GM23338 (cell line): ENCODE measurements around the gene ZNF385C. TPM values are rescaled to one million over a fixed set of nuclear protein-coding genes. Genes with fewer than 3 reads are reported as not detected.

ENCODE experiments used
- ATAC-seq: fragments of 200-7000 bp; cut with Tn5 transposase; 3 replicates; pipeline ENCODE4 v1.9.1; 2020
- DNase-seq: peaks from one replicate; pipeline ENCODE4 v3.0.0-alpha.2; 2015; ENCODE audit warnings: low spot score
- H2AFZ ChIP-seq: fragments of 200-600 bp; sonication (generic); 2 replicates; pipeline ENCODE4 v1.8.0; 2016; ENCODE audit warnings: antibody characterized with exemption, mild to moderate bottlenecking, moderate library complexity
- H3F3A ChIP-seq: fragments of 200-600 bp; sonication (generic); replicated peaks from 2 replicates; pipeline ENCODE4 v1.8.0; 2017; ENCODE audit warnings: antibody characterized with exemption, mixed run types, low read depth
- H3K27ac ChIP-seq: fragments of 200-600 bp; sonication (generic); 2 replicates; pipeline ENCODE4 v1.6.1; 2016; ENCODE audit warnings: low read depth
- H3K27me3 ChIP-seq: fragments of 200-600 bp; sonication (generic); 2 replicates; pipeline ENCODE4 v1.8.0; 2016; ENCODE audit warnings: mild to moderate bottlenecking, mixed run types, moderate library complexity; ENCODE audit not compliant: insufficient read depth
- H3K36me3 ChIP-seq: fragments of 200-600 bp; sonication (generic); 2 replicates; pipeline ENCODE4 v1.8.0; 2016; ENCODE audit warnings: mild to moderate bottlenecking; ENCODE audit not compliant: insufficient read depth
- H3K4me1 ChIP-seq: fragments of 200-600 bp; sonication (generic); 2 replicates; pipeline ENCODE4 v1.8.0; 2016; ENCODE audit warnings: mild to moderate bottlenecking, moderate library complexity; ENCODE audit not compliant: insufficient read depth
- H3K4me2 ChIP-seq: fragments of 200-600 bp; sonication (generic); 2 replicates; pipeline ENCODE4 v1.7.1; 2017; ENCODE audit warnings: mixed run types
- H3K4me3 ChIP-seq: fragments of 200-600 bp; sonication (generic); 2 replicates; pipeline ENCODE4 v1.6.1; 2016; ENCODE audit warnings: mixed run types
- H3K79me2 ChIP-seq: fragments of 200-600 bp; sonication (generic); replicated peaks from 2 replicates; pipeline ENCODE4 v1.8.0; 2017; ENCODE audit warnings: mild to moderate bottlenecking; ENCODE audit not compliant: insufficient read depth
- H3K9me2 ChIP-seq: fragments of 200-600 bp; sonication (generic); 2 replicates; pipeline ENCODE4 v1.8.0; 2017; ENCODE audit not compliant: insufficient read depth
- H4K20me1 ChIP-seq: fragments of 200-600 bp; sonication (generic); replicated peaks from 2 replicates; pipeline ENCODE4 v1.8.0; 2017; ENCODE audit warnings: mild to moderate bottlenecking; ENCODE audit not compliant: insufficient read depth
- H3K27ac Mint-ChIP-seq: 2 replicates; pipeline ENCODE4 v1.8.0; 2020; ENCODE audit warnings: inconsistent platforms, mild to moderate bottlenecking, moderate library complexity, mixed read lengths
- H3K27me3 Mint-ChIP-seq: 3 replicates; pipeline ENCODE4 v1.8.0; 2022; ENCODE audit warnings: low read depth, mild to moderate bottlenecking, moderate library complexity, mixed read lengths, inconsistent platforms; ENCODE audit not compliant: insufficient read depth, poor library complexity
- H3K36me3 Mint-ChIP-seq: 3 replicates; pipeline ENCODE4 v1.8.0; 2021; ENCODE audit warnings: low read depth, mild to moderate bottlenecking, inconsistent platforms, moderate library complexity, mixed read lengths
- H3K4me1 Mint-ChIP-seq: 3 replicates; pipeline ENCODE4 v1.8.0; 2020; ENCODE audit warnings: mild to moderate bottlenecking, inconsistent platforms, mixed read lengths
- H3K4me3 Mint-ChIP-seq: 3 replicates; pipeline ENCODE4 v1.8.0; 2021; ENCODE audit warnings: moderate library complexity, mild to moderate bottlenecking, inconsistent platforms, mixed read lengths
- H3K9me3 Mint-ChIP-seq: 3 replicates; pipeline ENCODE4 v1.8.0; 2020; ENCODE audit warnings: moderate library complexity, mild to moderate bottlenecking, inconsistent platforms, mixed read lengths
- EZH2 ChIP-seq: fragments of 200-600 bp; sonication (generic); IDR thresholded peaks from one replicate; pipeline ENCODE4 v1.8.0; 2017; ENCODE audit warnings: antibody characterized with exemption, mild to moderate bottlenecking, low read depth; ENCODE audit not compliant: unreplicated experiment
- REST ChIP-seq: IDR thresholded peaks from one replicate; pipeline ENCODE4 v1.6.1; 2018; ENCODE audit warnings: antibody characterized with exemption; ENCODE audit not compliant: unreplicated experiment
- STAT1 ChIP-seq: IDR thresholded peaks from one replicate; pipeline ENCODE4 v1.6.1; 2016; ENCODE audit warnings: antibody characterized with exemption; ENCODE audit not compliant: unreplicated experiment
- ZNF114 ChIP-seq: fragments of 250-450 bp; sonication (Bioruptor Pico); IDR thresholded peaks from 2 replicates; pipeline ENCODE4 v1.5.0; 2020; ENCODE audit warnings: mild to moderate bottlenecking, moderate library complexity
- ZNF462 ChIP-seq: fragments of 250-450 bp; sonication (Bioruptor Pico); IDR thresholded peaks from 2 replicates; pipeline ENCODE4 v1.5.0; 2020; ENCODE audit warnings: mild to moderate bottlenecking, moderate library complexity
- polyA plus RNA-seq: library from polyadenylated mRNA; unstranded; fragments of >200 nt; fragmentation: Nextera tagmentation; extraction: Ambion mirVana; gene quantifications from 2 replicates; pipeline ENCODE4 v1.2.1, GENCODE V29; 2016
- total RNA-seq: library from RNA; depleted of rRNA; stranded (reverse); fragments of >200 nt; shearing (Covaris generic); gene quantifications from 2 replicates; pipeline ENCODE4 v1.2.3, GENCODE V29; 2014

The ZNF385C gene
- total and polyA plus RNA-seq, 2 experiments from 2014 or later = 1.9 to 3.1 TPM

GRCh38 chr17:42072323-42073187 is 25.7 kb downstream of the ZNF385C start:
- 0 out of 2 replicates have a peak, but pooled peaks cover 9% of the 10 kb centered on the region for H3K27me3 ChIP-seq
- DNase-seq = peak; percentile 67
- Mint-ChIP-seq H3K4me3 (peak overlapping the region; percentile 77), H3K4me1 (peaks cover 19% of the 10 kb centered on the region; the same call in 2 of the 3 replicates), H3K27me3 (peaks cover 15% of the 10 kb centered on the region), H3K9me3 (no peaks in the 10 kb centered on the region), H3K36me3 (no peaks in the 10 kb centered on the region), H3K27ac (no peak overlapping the region)
- H3K4me1 ChIP-seq = peaks cover 9% of the 10 kb centered on the region; the same call in 1 of the 2 replicates
- no peaks in the 10 kb centered on the region for H3F3A ChIP-seq
- TF ChIP-seq EZH2 = no peak
- TF ChIP-seq ZNF114 (CRISPR knock-in tag) = no peak
- TF ChIP-seq STAT1 = no peak
- TF ChIP-seq ZNF462 (CRISPR knock-in tag) = no peak
- no peak for TF ChIP-seq REST
- H3K4me2 ChIP-seq = peak overlapping the region; percentile 88
- peak; percentile 68 for ATAC-seq
- no peaks in the 10 kb centered on the region for H3K9me2 ChIP-seq
- H3K79me2 ChIP-seq = no peaks in the 10 kb centered on the region
- H3K27ac ChIP-seq = no peak overlapping the region
- no peaks in the 10 kb centered on the region for H4K20me1 ChIP-seq
- H3K4me3 ChIP-seq = peak overlapping the region; percentile 78
- H3K36me3 ChIP-seq = no peaks in the 10 kb centered on the region
- H2AFZ ChIP-seq = peak overlapping the region; percentile 96
